DND-41 (cell line): ENCODE results near the gene PCNX2.

Experiments
- EZH2 ChIP-seq: IDR thresholded peaks from 3 replicates; pipeline ENCODE4 v1.6.1; 2012; ENCODE audit warnings: borderline replicate concordance, low read depth, mild to moderate bottlenecking, moderate library complexity, low read length, inconsistent platforms; ENCODE audit not compliant: severe bottlenecking
- TF ChIP-seq, protein P1 (sequence below): IDR thresholded peaks from 2 replicates; pipeline ENCODE4 v1.5.1; 2012; ENCODE audit warnings: borderline replicate concordance, low read length, moderate library complexity, mild to moderate bottlenecking; ENCODE audit not compliant: poor library complexity, severe bottlenecking; ENCODE audit errors: extremely low read depth

DNA sequence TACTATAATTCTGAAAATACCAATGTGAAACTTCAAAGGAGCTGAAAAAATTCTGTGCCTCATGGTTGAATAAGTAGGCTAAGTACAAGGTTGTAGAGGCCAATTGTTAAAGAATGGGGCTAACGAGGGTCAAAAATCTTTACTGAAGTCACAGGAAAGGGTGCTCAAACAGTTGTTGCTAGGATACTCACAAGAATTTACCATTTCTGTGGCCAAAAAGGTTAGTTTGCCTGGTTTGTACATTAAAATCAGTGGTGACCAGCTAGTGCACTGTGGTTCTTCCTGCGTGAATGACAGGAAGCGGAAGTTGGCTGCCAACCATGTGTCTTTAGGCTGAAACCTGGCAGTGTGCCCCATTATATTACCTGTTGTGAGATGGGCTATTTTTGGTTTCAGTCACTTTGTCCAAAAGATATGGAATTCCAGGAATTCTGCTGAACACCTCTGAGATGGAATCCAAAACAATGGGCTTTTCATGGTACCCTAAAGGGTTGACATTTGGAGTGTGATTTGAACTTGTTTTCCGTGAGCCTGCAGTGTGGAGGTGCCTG is 45.5 kb upstream of the PCNX2 start:
- TF ChIP-seq, protein P1, sequence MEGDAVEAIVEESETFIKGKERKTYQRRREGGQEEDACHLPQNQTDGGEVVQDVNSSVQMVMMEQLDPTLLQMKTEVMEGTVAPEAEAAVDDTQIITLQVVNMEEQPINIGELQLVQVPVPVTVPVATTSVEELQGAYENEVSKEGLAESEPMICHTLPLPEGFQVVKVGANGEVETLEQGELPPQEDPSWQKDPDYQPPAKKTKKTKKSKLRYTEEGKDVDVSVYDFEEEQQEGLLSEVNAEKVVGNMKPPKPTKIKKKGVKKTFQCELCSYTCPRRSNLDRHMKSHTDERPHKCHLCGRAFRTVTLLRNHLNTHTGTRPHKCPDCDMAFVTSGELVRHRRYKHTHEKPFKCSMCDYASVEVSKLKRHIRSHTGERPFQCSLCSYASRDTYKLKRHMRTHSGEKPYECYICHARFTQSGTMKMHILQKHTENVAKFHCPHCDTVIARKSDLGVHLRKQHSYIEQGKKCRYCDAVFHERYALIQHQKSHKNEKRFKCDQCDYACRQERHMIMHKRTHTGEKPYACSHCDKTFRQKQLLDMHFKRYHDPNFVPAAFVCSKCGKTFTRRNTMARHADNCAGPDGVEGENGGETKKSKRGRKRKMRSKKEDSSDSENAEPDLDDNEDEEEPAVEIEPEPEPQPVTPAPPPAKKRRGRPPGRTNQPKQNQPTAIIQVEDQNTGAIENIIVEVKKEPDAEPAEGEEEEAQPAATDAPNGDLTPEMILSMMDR: no peak
- TF ChIP-seq EZH2: no peak
